LNCaP clone FGC (cell line): ENCODE results near the gene SUN1.
"Not testable (repeated sequence)": the region's sequence is repeated elsewhere in the genome, so short reads cannot be mapped to it uniquely, and the experiment has no call there.

ENCODE experiments used
- DNase-seq: peaks from one replicate; pipeline ENCODE4 v3.0.0-alpha.2; 2011; ENCODE audit warnings: low read depth
- H3K4me3 ChIP-seq: 2 replicates; pipeline ENCODE4 v1.5.1; 2011; ENCODE audit warnings: mild to moderate bottlenecking, low read depth, low read length, control low read depth
- CTCF ChIP-seq: IDR thresholded peaks from 2 replicates; pipeline ENCODE4 v1.5.1; 2012; ENCODE audit warnings: mild to moderate bottlenecking; ENCODE audit not compliant: control insufficient read depth, insufficient read depth; ENCODE audit errors: extremely low read depth

The SUN1 gene

GRCh38 chr7:920351-921070, 88.2 kb downstream of the SUN1 start:
- TF ChIP-seq CTCF = no peak
- DNase-seq = no peak
- H3K4me3 ChIP-seq = no peak overlapping the region

DNA sequence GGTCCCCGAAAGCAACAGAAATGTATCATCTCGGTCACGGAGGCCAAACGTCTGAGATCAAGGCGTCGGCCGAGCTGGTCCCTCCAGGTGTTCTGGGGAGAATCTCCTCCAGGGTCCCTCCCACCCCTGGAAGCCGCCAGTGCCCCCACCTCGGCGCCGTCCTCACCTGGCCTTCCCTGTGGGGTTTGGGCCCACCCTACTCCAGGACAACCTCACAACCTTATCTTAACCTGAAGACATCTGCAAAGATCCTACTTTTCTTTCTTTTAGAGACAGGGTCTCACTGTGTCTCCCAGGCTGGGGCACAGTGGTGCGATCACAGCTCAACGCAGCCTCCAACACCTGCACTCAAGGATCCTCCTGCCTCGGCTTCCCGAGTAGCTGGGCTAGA, 88.8 kb downstream of the SUN1 start:
- TF ChIP-seq CTCF = no peak
- DNase-seq = no peak
- no peak overlapping the region for H3K4me3 ChIP-seq

- DNase-seq = no peak
- TF ChIP-seq CTCF = no peak
- H3K4me3 ChIP-seq = no peak overlapping the region
Measured at GRCh38 chr7:921581-922333, 89.5 kb downstream of the SUN1 start.

DNA sequence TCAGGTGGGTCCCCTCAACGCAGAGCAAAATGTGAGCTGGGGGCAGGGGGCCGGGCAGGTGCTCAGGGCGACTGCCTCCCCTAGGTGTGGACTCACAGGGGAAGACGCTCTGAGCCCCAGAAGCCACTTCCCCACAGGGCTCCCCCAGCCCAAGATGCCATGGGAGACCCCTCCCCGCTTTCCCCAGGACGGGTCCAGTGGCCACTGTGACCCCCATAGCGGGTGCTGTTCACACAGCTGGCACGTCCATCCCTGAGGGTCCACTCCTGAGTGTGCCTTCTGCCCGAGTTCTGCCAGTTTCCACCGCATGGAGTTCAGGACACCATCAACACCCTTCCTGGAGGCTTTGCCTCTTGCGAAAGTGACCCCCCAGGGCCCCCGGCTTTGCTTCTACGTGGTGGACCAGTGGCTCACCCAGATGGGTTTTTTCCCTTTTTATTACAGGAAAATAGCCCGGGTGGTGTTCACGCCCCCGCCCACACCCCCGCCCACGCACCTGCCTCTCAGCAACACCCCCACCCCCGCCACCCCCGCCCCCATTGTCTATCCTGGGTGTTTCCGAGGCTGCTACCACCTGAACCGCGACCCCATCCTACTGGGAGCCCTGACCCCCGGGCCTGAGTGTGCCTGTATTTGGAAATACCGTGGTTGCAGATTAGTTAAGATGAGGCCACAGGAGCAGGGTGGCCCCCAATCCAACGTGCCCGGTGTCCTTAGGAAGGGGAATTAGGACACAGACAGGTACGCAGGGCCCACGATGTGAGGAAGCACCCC, 90.2 kb downstream of the SUN1 start:
- no peak for TF ChIP-seq CTCF

DNA sequence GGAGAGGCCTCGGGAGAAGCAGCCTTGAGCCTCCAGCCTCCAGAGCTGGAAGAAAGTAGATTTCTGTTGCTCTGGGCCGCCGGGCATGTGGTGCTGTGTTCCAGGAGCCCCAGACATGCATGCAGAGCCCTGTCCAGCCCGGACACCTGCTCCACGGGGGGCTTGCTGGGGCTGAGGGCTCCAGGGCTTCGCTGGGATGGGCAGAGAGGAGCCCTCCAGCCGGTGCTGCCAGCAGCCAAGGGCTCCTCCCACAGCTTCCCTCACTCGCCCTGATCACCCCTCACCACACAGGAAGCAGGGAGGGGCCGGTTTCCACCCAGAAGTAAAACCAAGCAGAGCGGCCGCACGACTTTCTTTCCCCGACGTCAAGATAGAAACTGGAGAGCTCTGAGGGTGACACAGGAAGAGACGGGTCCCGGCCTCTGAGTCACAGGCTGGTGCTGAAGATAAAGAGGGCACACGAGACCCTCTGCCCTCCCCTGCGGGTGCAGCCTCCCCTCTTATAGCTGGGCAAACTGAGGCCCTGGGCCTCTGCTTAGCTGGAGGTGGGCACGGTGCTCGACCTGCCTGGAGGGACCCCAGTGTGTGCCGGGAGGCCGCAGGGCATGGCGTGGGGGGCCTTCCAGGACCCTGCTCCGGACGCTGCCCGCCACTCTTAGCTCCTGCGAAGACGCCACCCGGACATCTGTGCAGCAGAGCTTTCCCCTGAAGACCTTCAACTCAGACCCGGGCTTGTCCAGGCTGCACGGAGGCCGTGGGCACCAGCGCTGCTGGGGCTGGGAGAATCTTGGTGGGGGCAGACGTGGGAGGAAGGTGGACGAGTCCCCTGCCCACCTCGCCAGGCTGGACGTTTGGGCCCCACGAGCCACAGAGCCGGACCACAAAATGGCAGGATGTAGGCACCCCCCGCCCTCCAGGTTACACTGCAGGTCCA, 91.1 kb downstream of the SUN1 start:
- TF ChIP-seq CTCF = no peak
- no peak overlapping the region for H3K4me3 ChIP-seq
- no peak for DNase-seq

More for the DNA sequence above, 90.2 kb downstream of the SUN1 start:
- H3K4me3 ChIP-seq = no peak overlapping the region
- DNase-seq = no peak

GRCh38 chr7:924042-924441, 91.8 kb downstream of the SUN1 start:
- not testable (repeated sequence) for DNase-seq

More at GRCh38 chr7:924042-924441, 91.8 kb downstream of the SUN1 start:
- H3K4me3 ChIP-seq = not testable (repeated sequence)
